GM23338 (cell line): Measurements from ENCODE around the gene GPR158.

Experiments
- CREB1 ChIP-seq: fragments of 250-450 bp; sonication (Bioruptor Pico); IDR thresholded peaks from 2 replicates; pipeline ENCODE4 v1.5.0; 2020; ENCODE audit warnings: low read depth, mild to moderate bottlenecking, moderate library complexity
- CTCF ChIP-seq, 2 experiments: fragments of 200-600 bp in 1 of 2; sonication (generic) in 1 of 2; conservative IDR thresholded peaks; 2 replicates each; pipeline versions ENCODE4 v1.5.1 to v1.6.1; 2016 to 2017; ENCODE audit warnings: antibody characterized with exemption in 2 of 2, low read depth in 2 of 2, mild to moderate bottlenecking in 2 of 2, moderate library complexity in 1 of 2
- EZH2 ChIP-seq: fragments of 200-600 bp; sonication (generic); IDR thresholded peaks from one replicate; pipeline ENCODE4 v1.8.0; 2017; ENCODE audit warnings: antibody characterized with exemption, mild to moderate bottlenecking, low read depth; ENCODE audit not compliant: unreplicated experiment
- EZH2phosphoT487 ChIP-seq: fragments of 200-600 bp; sonication (generic); IDR thresholded peaks from one replicate; pipeline ENCODE4 v1.8.1; 2018; ENCODE audit warnings: antibody characterized with exemption; ENCODE audit not compliant: unreplicated experiment
- JUNB ChIP-seq: IDR thresholded peaks from one replicate; pipeline ENCODE4 v1.6.1; 2016; ENCODE audit warnings: antibody characterized with exemption; ENCODE audit not compliant: unreplicated experiment
- NANOG ChIP-seq: IDR thresholded peaks from 2 replicates; pipeline ENCODE4 v1.6.1; 2016; ENCODE audit warnings: antibody characterized with exemption, borderline replicate concordance
- POLR2AphosphoS5 ChIP-seq: IDR thresholded peaks from 2 replicates; pipeline ENCODE4 v1.6.1; 2016; ENCODE audit warnings: antibody characterized with exemption, low read depth
- REST ChIP-seq: IDR thresholded peaks from one replicate; pipeline ENCODE4 v1.6.1; 2018; ENCODE audit warnings: antibody characterized with exemption; ENCODE audit not compliant: unreplicated experiment
- STAT1 ChIP-seq: IDR thresholded peaks from one replicate; pipeline ENCODE4 v1.6.1; 2016; ENCODE audit warnings: antibody characterized with exemption; ENCODE audit not compliant: unreplicated experiment
- ZNF114 ChIP-seq: fragments of 250-450 bp; sonication (Bioruptor Pico); IDR thresholded peaks from 2 replicates; pipeline ENCODE4 v1.5.0; 2020; ENCODE audit warnings: mild to moderate bottlenecking, moderate library complexity
- TF ChIP-seq, protein P1 (sequence below): IDR thresholded peaks from 2 replicates; pipeline ENCODE4 v1.6.1; 2016; ENCODE audit warnings: antibody characterized with exemption

DNA sequence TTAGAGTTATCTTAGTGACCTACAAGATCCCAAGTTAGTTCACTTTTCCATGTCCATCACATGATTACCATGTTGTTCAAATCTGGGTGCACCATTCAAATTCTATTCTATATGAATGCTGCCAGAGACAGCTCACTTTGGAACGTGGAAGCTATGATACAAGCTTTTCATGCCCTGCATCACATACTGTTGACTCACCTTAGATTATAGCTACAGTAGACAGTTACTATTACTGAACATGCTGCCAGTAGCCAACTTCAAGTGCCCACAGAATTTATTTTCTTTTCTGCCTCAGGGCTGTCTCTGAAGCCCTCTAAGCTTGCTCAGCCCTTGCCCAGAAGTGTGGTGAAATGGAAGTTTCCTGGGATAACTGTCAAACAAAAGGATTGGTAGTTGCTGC, 231.1 kb downstream of the GPR158 start:
- TF ChIP-seq CTCF (conservative IDR thresholded peaks at IDR 0.05; ENCODE audit: low read depth in 2 of 2) = no peak
- TF ChIP-seq NANOG = no peak
- no peak for TF ChIP-seq CREB1 (CRISPR knock-in tag)
- no peak for TF ChIP-seq POLR2AphosphoS5
- no peak for TF ChIP-seq REST
- TF ChIP-seq ZNF114 = no peak
- TF ChIP-seq EZH2 = no peak
- TF ChIP-seq EZH2phosphoT487 = no peak
- no peak for TF ChIP-seq JUNB
- TF ChIP-seq, protein P1, sequence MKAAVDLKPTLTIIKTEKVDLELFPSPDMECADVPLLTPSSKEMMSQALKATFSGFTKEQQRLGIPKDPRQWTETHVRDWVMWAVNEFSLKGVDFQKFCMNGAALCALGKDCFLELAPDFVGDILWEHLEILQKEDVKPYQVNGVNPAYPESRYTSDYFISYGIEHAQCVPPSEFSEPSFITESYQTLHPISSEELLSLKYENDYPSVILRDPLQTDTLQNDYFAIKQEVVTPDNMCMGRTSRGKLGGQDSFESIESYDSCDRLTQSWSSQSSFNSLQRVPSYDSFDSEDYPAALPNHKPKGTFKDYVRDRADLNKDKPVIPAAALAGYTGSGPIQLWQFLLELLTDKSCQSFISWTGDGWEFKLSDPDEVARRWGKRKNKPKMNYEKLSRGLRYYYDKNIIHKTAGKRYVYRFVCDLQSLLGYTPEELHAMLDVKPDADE = no peak
- no peak for TF ChIP-seq STAT1
